ENCODE results near the gene CCDC183.

The CCDC183 gene

GRCh38 chr9:136806067-136806466 lies 9.9 kb downstream of the CCDC183 start:
- DNase-seq (ENCODE audit: insufficient read length, low spot score): no peak
- no peak for FAIRE-seq
- TF ChIP-seq, protein P1, sequence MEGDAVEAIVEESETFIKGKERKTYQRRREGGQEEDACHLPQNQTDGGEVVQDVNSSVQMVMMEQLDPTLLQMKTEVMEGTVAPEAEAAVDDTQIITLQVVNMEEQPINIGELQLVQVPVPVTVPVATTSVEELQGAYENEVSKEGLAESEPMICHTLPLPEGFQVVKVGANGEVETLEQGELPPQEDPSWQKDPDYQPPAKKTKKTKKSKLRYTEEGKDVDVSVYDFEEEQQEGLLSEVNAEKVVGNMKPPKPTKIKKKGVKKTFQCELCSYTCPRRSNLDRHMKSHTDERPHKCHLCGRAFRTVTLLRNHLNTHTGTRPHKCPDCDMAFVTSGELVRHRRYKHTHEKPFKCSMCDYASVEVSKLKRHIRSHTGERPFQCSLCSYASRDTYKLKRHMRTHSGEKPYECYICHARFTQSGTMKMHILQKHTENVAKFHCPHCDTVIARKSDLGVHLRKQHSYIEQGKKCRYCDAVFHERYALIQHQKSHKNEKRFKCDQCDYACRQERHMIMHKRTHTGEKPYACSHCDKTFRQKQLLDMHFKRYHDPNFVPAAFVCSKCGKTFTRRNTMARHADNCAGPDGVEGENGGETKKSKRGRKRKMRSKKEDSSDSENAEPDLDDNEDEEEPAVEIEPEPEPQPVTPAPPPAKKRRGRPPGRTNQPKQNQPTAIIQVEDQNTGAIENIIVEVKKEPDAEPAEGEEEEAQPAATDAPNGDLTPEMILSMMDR (IDR thresholded peaks at IDR 0.05; ENCODE audit: insufficient read depth, missing control alignments): no peak

DNA sequence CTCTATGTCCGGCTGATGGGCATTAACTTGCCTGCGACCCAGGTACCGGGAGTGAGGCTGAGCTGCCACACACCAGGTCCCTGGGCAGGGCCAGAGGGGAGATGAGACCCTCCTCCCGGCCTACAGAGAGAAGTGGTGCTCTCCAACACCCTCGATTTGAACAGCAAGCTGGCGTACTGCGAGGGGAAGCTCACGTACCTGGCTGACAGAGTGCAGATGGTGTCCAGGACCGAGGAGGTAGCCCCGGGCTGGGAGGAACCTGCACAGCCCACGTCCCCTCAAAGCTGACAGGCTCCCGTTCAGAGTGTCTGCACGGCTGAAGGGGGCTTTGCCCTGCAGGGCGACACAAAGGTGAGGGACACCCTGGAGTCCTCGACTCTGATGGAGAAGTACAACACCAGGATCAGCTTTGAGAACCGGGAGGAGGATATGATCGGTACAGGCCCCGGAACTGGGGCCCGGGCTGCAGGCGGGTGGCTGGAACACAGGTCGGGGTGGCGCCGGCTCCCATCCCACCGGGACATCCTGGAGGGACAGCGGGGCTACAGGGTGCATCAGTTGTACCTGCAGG lies 10.6 kb downstream of the CCDC183 start:
- TF ChIP-seq, protein P1 (IDR thresholded peaks at IDR 0.05; ENCODE audit: insufficient read depth, missing control alignments): no peak
- FAIRE-seq (no peak), DNase-seq (ENCODE audit: insufficient read length, low spot score) (no peak)

DNA sequence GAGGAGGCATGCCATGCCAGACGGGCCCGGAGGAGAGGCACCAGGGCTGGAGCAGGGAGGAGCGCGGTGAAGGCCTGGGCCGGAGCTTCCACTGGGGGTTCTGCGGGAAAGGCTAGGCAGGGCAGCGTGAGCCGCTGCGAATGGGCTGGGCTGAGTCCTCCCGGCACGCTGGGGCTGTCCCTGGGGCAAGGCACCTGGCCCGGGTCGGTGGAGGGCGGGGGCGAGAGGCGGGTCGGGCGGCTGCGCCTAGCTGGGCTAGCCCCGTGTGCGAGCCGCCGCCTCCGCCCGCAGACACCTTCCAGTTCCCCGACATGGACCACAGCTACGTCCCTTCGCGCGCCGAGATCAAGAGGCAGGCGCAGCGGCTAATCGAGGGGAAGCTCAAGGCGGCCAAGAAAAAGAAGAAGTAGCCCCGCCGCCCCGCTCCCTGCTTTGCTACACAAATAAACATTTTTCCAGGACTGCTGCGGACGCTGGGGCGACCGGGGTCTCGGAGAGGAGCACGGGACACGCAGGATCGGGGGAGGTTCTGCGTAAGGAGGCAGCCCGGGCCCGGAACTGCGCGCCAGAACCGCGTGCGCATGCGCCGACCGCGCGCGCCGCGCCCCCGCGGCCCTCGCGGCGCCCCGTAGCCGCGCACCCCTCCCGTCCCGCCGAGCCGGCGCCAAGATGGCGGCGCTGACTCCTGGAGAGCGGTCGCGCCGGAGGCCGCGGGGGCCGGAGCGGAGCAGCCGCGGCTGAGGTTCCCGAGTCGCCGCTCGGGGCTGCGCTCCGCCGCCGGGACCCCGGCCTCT lies 11.3 kb downstream of the CCDC183 start, which contains the start of gene RABL6:
Gene RABL6 (plus strand): TSS at position 668 of the 794 bp plus-strand sequence. CDS start 249 bp downstream, outside the sequence.
- TF ChIP-seq, protein P1 (IDR thresholded peaks at IDR 0.05; ENCODE audit: insufficient read depth, missing control alignments): no peak
- DNase-seq (ENCODE audit: insufficient read length, low spot score): peak; percentile 97

DNA sequence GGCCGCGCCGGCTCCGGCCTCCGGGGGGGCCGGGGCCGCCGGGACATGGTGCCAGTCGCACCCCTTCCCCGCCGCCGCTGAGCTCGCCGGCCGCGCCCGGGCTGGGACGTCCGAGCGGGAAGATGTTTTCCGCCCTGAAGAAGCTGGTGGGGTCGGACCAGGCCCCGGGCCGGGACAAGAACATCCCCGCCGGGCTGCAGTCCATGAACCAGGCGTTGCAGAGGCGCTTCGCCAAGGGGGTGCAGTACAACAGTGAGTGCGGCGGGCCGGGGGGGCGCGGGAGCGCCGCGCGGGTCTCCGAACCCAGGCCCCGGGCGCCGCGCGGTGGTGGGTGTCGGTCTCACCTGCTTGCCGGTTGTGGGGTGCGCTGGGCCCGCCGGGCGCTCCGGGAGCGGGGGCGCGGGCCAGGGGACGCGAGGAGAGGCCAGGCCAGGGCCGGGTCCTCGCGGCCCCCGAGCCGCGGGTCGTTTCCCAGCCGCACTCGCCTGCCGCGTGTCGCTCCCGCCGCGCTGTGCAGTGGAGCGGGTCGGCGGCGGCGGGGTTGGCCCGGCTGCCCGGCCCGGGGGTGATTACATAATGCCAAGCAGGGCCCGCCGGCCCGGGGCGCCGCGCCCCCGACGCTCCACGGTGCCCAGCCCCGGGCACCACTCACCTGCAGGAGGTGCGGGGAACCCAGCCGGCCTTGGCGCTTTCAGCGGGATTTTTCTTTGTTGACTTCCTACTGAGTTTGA lies 12.1 kb downstream of the CCDC183 start:
- TF ChIP-seq, protein P1 (IDR thresholded peaks at IDR 0.05; ENCODE audit: insufficient read depth, missing control alignments): no peak
- FAIRE-seq: no peak

More for the DNA sequence above, 11.3 kb downstream of the CCDC183 start, which contains the start of gene RABL6:
- no peak for FAIRE-seq

GRCh38 chr9:136808806-136809158 lies 12.6 kb downstream of the CCDC183 start:
- TF ChIP-seq, protein P1 (IDR thresholded peaks at IDR 0.05; ENCODE audit: insufficient read depth, missing control alignments): no peak
- FAIRE-seq: no peak
- no peak for DNase-seq (ENCODE audit: insufficient read length, low spot score)

More for the DNA sequence above, 12.1 kb downstream of the CCDC183 start:
- no peak for DNase-seq (ENCODE audit: insufficient read length, low spot score)

DNA sequence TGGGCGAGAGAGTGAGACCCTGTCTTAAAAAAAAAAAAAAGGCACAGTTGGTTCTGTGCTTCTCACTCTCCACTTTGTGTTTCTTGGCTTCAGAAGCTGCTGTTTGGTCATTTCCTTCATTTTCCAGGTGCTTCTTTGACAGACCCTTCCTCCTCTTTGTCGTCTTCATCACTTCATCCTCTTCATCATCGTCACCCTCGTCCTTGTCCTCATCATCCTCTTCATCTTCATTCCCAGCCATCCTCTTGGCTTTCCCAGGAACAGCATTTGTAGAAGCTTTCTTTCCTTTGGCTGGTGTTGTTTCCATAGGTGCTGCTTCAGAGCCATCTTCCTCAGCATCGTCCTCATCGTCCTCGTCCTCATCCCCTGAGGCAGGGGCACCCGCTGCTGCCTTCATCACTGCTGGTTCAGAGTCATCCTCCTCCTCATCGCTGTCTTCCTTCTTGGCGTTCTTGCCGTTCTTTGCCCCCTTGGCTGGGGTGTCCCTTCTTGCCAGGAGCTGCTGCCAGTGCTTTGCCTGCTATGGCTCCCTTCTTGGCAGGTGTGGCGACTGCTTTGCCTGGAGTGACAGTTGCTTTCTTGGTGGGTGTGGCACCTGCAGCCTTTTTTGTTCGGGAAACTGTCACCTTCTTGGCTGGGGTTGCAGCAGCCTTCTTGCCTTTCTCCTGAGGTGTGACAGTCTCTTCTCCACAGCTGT lies 18.7 kb downstream of the CCDC183 start:
- FAIRE-seq: no peak
- no peak for DNase-seq (ENCODE audit: insufficient read length, low spot score)
- TF ChIP-seq, protein P1 (IDR thresholded peaks at IDR 0.05; ENCODE audit: insufficient read depth, missing control alignments): no peak
